Renal cortical epithelial cell (primary cell): ENCODE results near the gene GPR37. TPM values are rescaled to one million over a fixed set of nuclear protein-coding genes. Genes with fewer than 3 reads are reported as not detected.

Experiments used
- DNase-seq: peaks from one replicate; pipeline ENCODE4 v3.0.0-alpha.2; 2011; ENCODE audit warnings: low read depth
- total RNA-seq: library from RNA; depleted of rRNA; stranded (reverse); fragments of >200 nt; gene quantifications from 2 replicates; pipeline ENCODE4 v1.2.3, GENCODE V29; 2014

Gene GPR37
- total RNA-seq, 1 donor from 2014 or later: 1.2 TPM

DNA sequence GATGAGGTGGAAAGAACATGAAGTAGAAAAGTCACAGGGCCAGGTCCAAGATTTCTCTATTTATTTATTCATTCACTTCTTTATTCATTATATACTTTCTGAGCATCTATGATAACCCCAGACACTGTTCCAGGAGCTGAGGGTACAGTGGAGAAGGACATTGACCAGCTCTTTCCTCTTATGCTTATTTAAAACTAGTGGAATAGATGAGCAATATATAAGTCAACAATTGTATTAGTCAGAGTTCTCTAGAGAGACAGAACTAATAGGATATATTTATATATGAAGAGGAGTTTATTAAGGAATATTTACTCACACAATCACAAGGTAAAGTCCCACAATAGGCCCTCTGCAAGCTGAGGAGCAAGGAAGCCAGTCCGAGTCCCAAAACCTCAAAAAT, 15.0 kb upstream of the GPR37 start:
- no peak for DNase-seq

DNA sequence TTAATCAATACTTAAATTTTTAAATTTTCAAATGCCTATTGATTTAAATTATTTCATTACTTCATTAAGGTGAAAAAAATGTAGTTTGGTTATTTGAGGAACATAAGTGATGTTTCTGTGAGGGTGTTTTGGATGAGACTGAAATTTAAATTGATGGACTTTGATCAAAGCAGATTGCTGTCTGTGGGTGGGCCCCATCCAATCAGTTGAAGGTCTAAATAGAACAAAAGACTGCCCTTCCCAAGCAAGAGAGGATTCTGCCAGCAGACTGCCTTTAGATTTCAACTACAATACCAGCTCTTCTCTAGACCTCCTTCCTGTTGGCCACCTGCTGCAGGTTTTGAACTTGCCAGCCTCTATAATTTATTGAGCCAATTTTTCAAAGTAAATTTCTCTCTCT, 14.5 kb upstream of the GPR37 start:
- no peak for DNase-seq

DNA sequence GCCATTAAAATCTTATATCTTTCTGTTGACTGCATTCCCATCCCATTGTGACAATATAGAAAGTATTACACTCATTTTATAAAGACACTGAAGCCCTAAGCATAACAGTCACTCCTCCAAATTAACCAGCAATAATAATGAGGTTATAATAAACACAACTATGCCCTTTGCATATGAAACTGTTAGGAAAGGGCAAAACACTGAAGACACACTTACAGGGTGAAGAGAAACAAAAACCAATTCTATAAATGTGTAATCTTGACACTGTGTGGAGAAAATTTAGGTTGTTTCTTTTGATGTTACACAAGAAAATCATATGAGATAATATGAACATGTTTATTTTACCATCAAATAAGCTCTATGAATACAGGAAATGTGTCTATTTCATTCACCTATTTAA, 14.0 kb upstream of the GPR37 start:
- DNase-seq: no peak

DNA sequence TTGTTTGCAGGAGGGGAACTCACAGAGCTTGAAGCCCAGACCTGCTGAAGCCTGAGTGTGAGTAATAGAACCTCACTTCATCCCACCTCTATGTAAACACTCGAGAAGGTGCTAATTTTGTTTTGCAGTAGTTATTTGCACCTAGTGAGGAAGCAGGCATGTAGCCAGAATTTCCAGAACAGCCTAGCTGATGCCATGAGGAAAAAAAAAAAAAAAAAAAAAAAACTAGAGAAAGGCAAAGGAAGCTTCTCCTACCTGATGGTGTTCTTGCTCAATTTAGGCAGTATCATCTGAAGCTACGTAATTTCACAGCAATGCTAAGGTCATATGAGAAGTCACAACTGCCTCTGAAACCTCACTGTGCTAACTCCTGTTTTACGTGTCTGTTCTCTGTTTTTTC, 13.6 kb upstream of the GPR37 start:
- DNase-seq: peak; percentile 2

DNA sequence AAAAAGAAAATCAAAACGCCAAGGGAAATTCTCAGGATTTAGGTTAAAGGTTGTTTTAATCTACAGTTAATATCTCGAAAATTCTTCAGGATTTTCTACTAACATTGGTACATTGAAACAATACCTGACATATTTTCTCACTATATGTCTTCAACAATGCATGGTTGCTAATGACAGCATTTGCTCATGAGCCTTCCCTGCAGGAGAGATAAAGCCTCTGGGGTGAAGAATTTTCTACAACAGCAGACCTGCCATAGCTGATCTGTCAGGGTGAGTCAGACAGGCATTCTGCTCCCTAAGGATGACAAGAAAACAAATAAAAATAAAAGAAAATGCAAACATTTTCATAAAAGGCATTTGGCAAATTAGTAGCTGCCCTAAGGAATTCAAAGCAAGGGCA, 11.7 kb upstream of the GPR37 start:
- DNase-seq: no peak

DNA sequence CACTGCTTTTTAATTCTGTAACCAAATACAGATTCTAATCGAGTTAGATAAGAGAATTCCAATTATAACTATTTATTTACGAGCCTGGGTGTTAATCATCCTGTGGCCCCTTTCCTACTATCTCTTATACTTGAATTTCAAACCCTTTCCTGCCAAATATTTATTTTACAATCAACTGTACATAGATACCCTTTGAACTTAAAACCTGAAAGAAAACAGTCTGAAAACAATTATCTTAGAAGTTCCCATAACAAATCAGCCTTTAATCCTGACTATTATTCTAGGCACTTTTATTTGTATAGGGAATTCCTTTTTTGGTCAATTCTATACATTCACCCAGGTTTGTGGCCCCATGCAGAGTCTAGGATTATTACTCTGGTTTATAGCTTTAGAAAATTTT, 10.6 kb upstream of the GPR37 start:
- DNase-seq: no peak

DNA sequence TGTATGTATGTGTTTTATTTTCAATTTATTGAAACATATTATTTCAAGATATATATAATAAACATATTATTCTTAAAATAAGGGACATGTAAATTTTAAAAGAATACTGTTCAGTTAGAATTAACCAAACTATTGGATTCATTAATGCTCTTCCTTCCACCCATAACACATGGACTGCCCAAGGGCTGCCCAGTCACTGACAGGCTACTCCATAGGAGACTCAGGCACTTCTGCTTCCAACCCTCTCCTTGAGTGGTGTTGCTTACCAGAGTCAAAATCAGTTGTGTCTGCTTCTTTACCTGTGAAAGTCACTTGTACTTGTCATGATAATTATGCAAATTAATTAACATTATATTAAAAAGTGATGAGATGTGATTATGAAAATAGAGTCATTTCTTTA, 9.8 kb upstream of the GPR37 start:
- no peak for DNase-seq

DNA sequence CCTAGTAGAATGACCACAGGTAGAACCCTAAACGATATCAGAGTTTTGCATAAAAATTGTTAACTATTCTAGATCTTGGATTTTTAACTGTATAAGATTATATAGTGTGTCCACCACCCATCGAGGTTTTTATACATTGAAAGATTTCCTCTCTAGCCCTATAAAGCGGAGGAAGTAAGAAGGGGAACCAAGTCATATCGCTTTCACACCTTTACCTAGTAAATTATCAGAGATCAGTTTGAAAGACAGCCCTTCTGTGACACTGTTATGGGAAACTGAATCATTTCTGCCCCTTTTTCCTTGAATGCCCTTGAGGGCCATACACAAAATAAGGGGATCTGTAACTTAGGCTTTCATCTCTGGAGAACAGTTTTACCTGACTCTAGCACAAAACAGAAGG, 8.3 kb upstream of the GPR37 start:
- no peak for DNase-seq

DNA sequence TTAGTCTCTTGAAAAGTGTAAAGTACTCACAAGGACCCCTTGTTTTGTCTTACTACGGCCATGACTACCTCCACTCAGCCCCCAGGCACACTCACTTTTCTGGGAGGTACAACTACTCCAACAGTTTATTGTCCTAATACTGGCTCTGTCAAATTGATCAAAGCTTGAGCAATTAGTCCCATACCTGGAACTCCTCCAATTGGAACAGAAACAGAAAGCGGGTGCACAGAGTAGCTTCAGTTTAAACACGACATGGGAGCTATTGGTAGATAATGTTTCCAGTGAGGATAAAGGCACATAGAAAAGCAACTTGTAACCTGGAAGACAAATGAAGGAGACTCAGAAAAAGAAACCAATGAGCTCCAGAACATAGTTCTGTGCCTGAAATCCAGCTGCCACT, 7.7 kb upstream of the GPR37 start:
- no peak for DNase-seq

DNA sequence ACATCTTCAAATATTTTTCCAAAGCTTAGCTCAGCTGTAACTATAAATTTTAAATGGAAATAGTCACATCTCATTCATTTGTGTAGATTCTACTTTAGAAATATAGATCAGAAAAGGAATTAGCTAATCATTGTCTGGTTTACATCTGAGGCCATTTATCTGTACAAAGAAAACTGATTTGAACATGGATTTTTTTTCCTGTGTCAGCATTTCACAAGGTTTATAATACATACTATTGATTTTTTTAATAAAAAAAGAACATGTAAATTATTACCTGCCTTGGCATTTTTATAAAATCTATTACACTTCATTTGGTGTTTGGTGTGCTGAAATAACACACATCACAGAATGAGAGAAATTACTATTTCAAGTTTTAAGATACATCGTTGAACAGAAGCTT, 3.5 kb upstream of the GPR37 start:
- no peak for DNase-seq

DNA sequence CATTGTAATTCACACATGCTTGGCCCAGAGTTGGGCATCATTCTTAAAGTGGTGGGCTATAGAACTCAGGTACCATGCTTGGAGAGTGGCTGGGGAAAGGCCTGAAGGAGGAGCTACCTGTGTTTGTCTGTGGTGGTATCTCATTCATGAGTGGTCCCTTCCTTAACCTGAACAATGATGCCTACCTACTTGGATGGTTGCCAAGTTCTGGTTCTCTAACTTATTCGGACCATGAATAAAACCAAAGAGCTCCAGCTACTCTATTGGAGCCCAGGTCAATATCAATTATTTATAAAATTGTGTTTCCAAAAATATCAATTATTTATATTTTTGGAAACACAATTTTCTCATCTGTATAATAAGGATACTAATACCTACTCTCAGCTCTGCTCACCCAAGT, 2.9 kb upstream of the GPR37 start:
- no peak for DNase-seq

DNA sequence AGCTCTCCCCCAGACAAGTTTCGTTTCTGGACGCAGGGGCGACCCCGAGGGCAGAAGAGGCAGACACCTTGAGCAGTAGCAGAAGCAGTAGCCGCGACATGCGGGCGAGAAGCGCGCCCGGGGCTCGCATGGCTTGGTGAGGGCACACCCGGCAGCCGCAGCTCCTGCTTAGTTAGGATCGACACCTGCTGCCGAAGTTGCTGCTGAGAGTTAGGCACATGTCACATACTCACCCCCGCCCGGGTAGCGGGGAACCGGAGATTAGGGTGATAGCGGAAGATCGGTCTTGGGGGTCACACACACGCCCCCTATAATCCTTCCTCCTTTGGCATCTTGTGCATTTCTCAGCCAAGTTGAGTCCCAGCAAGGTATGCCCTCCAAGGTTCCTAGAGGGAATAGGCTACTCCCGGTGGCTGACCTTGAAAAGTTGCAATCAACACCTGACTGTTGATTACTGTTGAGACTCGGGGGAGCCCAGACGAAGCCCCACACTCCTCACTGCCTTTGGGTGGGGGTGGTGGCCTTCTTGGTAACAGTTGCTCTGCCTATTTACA, 668 bp downstream of the GPR37 start:
- DNase-seq: no peak

DNA sequence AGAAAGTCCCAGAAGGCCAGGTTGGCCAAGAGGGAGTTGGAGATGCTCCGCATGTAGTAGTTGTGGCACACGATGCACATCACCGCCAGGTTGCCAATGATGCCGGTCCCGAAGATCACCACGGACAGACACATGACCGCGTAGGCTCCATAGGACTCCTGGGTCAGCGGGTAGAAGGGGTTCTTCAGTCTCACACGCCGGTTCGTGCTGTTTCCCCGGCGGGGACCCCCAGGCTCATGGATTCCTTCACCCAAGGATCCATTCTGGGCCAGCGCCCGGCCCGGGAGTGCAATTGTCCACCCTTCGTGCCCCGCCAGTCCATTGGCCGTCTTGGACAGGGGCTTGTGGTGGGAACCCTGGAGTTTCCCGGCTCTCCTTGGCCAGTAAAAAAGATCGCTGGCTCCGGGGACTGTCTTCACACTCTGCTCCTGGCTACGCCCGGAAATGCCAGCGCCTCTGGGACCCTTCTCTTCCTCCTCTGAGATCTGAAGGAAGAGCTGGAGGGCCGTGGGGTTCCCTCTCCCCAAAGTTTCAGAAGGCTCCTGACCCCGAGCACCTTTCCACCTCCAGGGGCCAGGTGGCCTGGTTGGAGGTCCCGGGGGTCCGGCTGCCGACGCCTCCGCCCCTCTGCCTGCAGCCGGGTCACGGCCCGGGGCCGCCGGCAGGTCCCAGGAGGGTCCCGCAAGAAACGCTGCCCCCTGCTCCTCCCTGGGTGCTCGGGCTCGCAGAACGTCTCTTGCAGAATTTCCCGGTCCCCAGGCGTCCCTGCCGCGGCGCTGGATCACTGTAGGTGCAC, 1.3 kb downstream of the GPR37 start:
- no peak for DNase-seq

DNA sequence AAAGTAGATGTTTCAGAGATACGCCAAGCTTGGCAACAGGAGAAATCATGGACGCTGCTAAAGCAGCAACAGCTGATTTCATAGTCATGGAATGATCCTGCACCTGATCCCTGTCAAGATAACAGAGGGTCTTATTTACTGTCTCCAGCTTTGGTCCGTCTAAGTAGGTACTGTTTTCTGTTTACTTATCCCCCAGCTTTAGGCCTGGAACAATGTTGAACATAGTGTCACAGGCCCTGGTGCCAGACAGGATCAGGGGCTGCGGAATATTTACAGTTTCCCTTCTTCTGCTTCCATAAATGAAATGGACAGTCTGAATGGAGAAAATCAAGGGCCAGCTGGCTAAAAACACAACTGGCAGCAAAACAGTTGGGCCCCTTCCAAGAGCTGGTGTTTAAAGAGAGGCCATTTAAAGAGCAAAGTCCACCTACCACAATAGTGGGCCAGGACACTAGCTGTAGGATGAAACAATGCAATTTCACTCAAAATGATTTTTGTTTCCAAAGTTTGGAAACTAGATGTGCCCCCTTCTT, 2.9 kb downstream of the GPR37 start:
- no peak for DNase-seq

DNA sequence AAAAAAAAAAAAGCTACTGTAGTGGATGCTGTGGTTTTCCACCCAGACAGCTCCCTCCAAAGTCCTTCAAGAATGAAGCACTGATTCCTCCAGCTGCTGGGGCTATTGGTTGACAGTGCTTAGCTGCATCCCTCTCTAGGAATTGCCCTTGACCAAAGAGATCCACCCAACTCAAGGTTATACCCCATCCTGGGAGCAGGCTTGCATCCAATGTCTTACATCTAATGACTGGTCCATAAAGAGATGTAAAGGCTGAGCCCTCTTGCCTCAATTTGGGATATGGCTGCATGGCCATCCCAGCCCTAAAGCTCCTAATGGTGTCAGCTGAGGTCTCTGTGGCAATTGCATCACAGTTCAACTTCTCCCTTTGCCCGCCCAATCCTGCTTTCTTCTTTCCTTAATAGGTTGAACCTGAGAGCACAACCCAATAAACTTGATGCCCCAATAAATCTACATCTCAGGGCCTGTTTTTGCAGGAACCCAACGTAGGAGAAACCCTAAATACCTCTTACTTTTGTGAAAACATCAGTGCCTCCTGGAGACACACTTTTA, 4.4 kb downstream of the GPR37 start:
- no peak for DNase-seq

DNA sequence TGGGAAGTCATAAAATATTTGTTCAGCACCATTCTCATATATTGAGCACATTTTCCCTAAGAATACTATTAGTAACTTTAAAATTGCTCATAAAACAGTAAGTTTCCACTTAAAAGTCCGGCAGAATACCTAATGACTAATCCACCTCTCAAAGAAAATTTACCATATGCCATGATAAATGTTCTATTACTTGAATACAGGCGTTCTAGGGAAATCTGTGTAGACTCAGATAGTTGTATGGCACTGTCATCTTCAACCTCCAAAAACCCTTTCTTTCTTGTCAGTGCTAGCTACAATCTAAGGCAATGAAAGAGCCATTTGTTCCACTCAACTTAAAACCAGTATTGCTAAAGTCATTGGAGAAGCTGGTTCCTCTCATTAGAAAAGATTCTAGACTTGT, 7.3 kb downstream of the GPR37 start:
- DNase-seq: no peak

DNA sequence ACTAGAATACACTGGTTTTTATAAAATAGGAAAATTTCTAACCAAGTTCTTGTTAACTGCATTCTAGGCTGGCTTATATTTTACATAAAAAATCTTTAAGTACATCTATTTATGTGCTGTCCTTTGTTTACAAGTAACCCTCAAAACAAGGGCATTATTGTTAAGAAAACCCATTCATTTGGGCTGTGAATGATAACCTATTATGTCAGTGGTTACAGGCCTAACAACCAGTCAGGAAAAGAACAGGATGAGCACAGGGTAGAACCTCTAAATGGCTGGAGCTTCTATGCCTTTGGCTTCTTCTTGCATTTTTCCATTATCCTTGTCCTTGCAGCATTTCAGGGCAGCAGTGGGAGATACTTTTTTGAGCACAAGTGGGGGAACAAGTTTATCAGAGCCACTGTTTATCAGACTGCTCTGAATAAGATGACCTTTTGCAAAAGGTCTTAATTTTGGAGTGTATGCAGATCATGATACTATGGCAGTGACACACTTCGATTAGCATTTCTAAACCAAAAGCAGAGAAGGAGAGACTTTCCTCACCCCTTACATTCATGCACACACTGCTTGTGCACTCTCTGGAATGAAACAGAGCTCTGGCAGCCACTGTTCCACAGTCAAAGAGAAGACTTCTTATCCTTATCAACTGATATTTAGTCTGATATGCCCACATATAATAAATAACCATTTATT, 10.9 kb downstream of the GPR37 start:
- no peak for DNase-seq

DNA sequence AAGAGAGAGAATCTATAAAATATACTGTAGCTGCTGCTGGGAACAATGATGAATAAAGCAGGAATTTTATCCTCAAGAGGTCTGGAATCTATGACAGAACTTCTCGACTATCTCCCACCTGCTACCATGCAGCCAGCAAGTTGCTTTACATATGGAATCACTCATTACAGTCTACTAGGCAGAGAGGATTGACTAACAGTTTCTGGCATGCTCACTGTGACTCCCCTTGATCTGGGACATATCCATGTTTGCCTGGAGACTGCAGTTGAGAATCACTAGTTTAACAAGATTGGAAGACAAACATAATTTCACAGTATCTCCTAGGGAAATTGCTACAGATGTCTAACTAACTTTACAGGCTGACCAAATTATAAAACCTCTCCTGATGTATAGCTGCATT, 13.3 kb downstream of the GPR37 start:
- no peak for DNase-seq

DNA sequence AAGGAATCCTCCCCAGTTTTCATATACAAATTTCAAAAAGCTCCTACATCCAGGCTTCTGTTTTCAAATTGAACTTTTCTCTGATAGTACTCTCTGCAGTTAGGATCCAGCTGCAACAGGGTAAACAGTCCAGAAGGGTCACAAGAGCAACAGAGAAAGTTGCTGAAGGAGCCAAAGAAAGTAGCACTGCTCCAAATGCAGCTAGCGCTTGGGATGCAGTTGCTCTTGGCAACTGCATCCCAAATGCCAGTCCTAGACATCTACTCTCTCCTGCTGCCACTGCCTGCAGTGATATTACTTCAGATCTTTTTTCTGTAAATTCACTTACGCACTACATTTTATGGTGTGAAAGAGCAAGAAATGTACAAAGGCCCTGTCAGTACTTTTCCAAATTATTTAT, 14.6 kb downstream of the GPR37 start:
- DNase-seq: no peak

DNA sequence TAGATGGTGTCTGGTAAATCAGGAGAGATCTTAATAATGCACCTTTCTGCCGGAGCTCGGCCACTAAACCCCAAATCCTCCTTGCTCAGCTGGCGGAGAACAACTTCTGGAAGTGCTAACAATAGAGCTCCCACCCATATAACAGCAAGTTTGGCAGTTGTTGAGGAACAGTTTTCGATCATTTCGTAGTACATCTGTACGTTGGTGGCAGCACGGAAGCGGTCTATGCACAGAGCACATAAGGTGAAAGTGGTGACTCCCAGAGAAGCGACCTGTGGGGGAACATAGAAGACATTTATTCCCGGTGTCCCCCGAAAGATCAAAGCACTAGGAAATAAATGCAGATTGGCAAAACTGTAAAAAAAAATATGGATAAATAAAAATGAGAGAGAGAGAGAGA, 18.5 kb downstream of the GPR37 start:
- DNase-seq: no peak

DNA sequence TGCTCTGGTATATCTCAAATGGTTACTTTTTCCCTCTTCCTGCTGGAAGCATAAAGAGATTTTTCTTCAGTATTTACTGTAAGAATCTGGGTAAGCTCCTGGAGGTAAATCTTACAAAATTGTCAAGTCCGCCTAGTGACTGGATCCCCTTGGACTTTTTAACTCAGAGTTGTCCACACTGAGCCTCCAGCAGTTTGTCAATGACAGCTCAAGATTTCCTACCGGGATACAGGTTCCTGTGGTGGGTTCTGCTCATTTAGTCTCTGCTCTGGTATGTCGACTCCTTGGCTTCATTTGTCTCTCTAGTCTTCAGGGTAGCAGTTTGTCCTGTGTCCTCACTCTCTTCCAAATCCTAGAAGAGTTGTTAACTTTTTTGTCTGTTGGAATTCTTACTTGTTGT, 27.0 kb downstream of the GPR37 start:
- DNase-seq: no peak

DNA sequence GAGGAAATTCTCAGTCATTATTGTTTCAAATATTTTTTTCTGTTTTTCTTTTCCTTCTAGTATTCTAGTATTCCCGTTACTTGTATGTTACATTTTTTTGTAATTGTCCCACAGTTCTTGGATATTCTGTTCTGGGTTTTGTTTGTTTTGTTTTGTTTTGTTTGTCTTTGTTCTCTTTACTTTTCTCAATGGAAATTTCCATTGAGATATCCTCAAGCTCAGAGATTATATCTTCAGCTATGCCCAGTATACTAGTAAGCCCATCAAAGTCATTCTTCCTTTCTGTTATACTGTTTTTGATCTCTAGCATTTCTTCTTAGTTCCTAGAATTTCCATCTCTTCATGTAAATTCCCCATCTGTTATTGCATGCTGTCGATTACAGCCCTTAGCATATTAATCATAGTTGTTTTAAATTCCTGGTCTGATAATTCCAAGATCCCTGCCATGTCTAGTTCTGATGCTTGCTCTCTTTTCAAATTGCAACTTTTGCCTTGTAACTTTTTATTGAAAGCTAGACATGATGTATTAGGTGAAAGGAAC, 27.8 kb downstream of the GPR37 start:
- no peak for DNase-seq

DNA sequence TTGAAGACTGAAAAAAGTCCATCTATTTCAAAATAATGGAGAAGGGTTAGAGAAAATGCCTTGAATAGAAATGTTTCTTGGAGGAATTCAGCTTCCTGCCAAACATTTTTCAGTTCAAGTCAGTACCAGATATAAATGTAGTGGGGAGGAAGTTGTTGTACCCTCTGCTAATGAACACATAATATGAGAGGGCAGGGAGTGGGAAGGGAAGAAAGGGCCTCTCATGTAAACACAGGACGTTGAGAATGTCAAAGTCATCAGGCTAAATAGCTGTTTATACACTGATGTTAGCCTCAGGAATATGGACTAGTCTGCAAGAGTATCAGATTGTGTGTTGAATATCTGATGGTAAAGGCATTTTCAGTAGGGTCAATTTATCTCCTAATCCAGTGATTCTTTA, 37.0 kb downstream of the GPR37 start:
- DNase-seq: no peak
